NCI-H460 (cell line): Measurements from ENCODE around the gene RFX1. TPM values are rescaled to one million over a fixed set of nuclear protein-coding genes. Genes with fewer than 3 reads are reported as not detected.

Experiments
- DNase-seq: peaks from one replicate; pipeline ENCODE4 v3.0.0-alpha.2; 2016; ENCODE audit warnings: low read depth; ENCODE audit errors: extremely low read depth
- total RNA-seq: library from RNA; depleted of rRNA; stranded (reverse); fragments of >200 nt; shearing (Covaris generic); gene quantifications from 2 replicates; pipeline ENCODE4 v1.2.3, GENCODE V29; 2014; rRNA removed

RFX1 gene
- total RNA-seq, 1 experiment from 2014 or later = 2.1 TPM

GRCh38 chr19:13917888-13918406 is 88.2 kb downstream of the RFX1 start:
- no peak for DNase-seq

DNA sequence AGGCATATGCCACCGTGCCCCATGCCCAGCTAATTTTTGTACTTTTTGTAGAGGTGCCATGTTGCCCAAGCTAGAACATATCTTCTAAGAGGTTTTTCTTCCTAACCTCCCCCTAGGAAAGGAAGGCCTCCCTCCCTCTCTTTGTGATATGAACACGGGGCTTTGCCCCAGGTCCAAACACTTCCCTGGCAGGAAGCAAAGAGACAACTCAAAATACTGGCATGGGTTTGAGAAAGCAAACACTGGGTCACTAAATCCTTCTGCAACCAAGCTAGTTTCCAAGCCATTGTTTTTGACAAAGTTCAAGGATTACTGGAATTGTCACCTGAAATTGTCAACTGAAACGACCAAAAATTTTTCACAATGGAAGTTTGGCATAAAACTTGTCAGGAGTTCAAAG is 91.3 kb downstream of the RFX1 start:
- DNase-seq = no peak

GRCh38 chr19:13913352-13913751 is 92.8 kb downstream of the RFX1 start:
- DNase-seq = no peak

Other genes with a start within 250 kb of the RFX1 start
- gene MRI1, start 241.8 kb downstream of the RFX1 start, total RNA-seq = 19.1 and 20.2 TPM in 2 replicates
- gene C19orf53, start 231.9 kb downstream of the RFX1 start, total RNA-seq = 87.5 and 121 TPM in 2 replicates
- 2.1 and 2.8 TPM in 2 replicates for gene ZSWIM4, start 210.9 kb downstream of the RFX1 start, total RNA-seq
- gene NANOS3, start 129.2 kb downstream of the RFX1 start, total RNA-seq = not detected in 2 replicates
- gene BRME1, start 100.2 kb downstream of the RFX1 start, total RNA-seq = 0.50 TPM in 1 of 2 replicates, not detected in the other
- 13.8 and 15.5 TPM in 2 replicates for gene CC2D1A, start 100.1 kb downstream of the RFX1 start, total RNA-seq
- gene PODNL1, start 67.9 kb downstream of the RFX1 start, total RNA-seq = not detected in 2 replicates
- gene DCAF15, start 53.8 kb downstream of the RFX1 start, total RNA-seq = 11.6 and 16.8 TPM in 2 replicates
- gene RLN3, start 21.8 kb upstream of the RFX1 start, total RNA-seq = not detected in 2 replicates
- gene IL27RA, start 25.4 kb upstream of the RFX1 start, total RNA-seq = 5.1 and 5.6 TPM in 2 replicates
- not detected in 2 replicates for gene PALM3, start 55.8 kb upstream of the RFX1 start, total RNA-seq
- gene MISP3, start 66.5 kb upstream of the RFX1 start, total RNA-seq = 2.6 and 4.0 TPM in 2 replicates
- not detected in 2 replicates for gene C19orf67, start 79.5 kb upstream of the RFX1 start, total RNA-seq
- gene SAMD1, start 84.4 kb upstream of the RFX1 start, total RNA-seq = 26.3 and 29.5 TPM in 2 replicates
- gene PRKACA, start 111.4 kb upstream of the RFX1 start, total RNA-seq = 14.4 and 16.5 TPM in 2 replicates
- gene ASF1B, start 130.3 kb upstream of the RFX1 start, total RNA-seq = 13.2 and 15.9 TPM in 2 replicates
- gene ADGRL1, start 199.8 kb upstream of the RFX1 start, total RNA-seq = 5.8 and 6.2 TPM in 2 replicates